ENCODE measurements around the gene TSPY4.

- no peak for TF ChIP-seq CTCF (IDR thresholded peaks at IDR 0.05; ENCODE audit: low read depth, low read length, poor library complexity, severe bottlenecking)
- TF ChIP-seq EZH2phosphoT487 (IDR thresholded peaks at IDR 0.05; ENCODE audit: borderline replicate concordance, low read length), result no peak
Observed at GRCh38 chrY:9320996-9321395, 16.3 kb upstream of the TSPY4 start.

Data from DOHH2 (cell line).